Uterus (tissue), 2 donors: ENCODE measurements around the gene UGT1A10.
"Not testable (repeated sequence)": the region's sequence is repeated elsewhere in the genome, so short reads cannot be mapped to it uniquely, and the experiment has no call there.

Experiments
- CTCF ChIP-seq, 4 experiments: fragments of 200-600 bp in 2 of 4; fragments of 450-650 bp in 2 of 4; sonication (generic) in 2 of 4; IDR thresholded peaks; one replicate each; pipeline ENCODE4 v1.5.1; 2016 to 2019; ENCODE audit warnings: antibody characterized with exemption in 4 of 4, mild to moderate bottlenecking in 2 of 4, moderate library complexity in 1 of 4
- POLR2A ChIP-seq, 2 donors: fragments of 450-650 bp; IDR thresholded peaks; one replicate each; pipeline ENCODE4 v1.6.1; 2016; ENCODE audit warnings: antibody characterized with exemption in 2 of 2, mild to moderate bottlenecking in 1 of 2, moderate library complexity in 1 of 2

DNA sequence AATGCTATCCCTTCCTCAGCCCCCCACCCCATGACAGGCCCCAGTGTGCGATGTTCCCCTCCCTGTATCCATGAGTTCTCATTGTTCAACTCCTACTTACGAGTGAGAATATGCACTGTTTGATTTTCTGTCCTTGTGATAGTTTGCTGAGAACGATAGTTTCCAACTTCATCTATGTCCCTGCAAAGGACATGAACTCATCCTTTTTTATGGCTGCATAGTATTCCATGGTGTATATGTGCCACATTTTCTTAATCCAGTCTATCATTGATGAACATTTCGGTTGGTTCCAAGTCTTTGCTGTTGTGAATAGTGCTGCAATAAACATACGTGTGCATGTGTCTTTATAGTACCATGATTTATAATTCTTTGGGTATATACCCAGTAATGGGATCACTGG lies 14.4 kb upstream of the UGT1A10 start:
- TF ChIP-seq CTCF, POLR2A (IDR thresholded peaks at IDR 0.05): not testable (repeated sequence)
